Keratinocyte (primary cell): Measurements from ENCODE around the gene OCIAD2. TPM values are rescaled to one million over a fixed set of nuclear protein-coding genes. Genes with fewer than 3 reads are reported as not detected.

Experiments used
- DNase-seq: peaks from one replicate; pipeline ENCODE4 v3.0.0-alpha.2; 2011; ENCODE audit warnings: low read depth, missing footprints, low spot score
- FAIRE-seq: peaks from 2 replicates; lab custom pipeline; 2011; peaks lifted over from hg19 to GRCh38; lab: Jason Lieb, UNC
- H2AFZ ChIP-seq: 2 replicates; pipeline ENCODE4 v1.6.0; 2012; ENCODE audit warnings: low read length, control low read depth, inconsistent platforms; ENCODE audit not compliant: control insufficient read depth
- H3K27ac ChIP-seq: 2 replicates; pipeline ENCODE4 v1.5.1; 2011; ENCODE audit warnings: low read length; ENCODE audit not compliant: control insufficient read depth, insufficient read depth
- H3K27me3 ChIP-seq: 3 replicates; pipeline ENCODE4 v1.6.0; 2011; ENCODE audit warnings: low read length; ENCODE audit not compliant: control insufficient read depth, insufficient read depth; ENCODE audit errors: extremely low read depth
- H3K36me3 ChIP-seq, 2 experiments: 2 replicates in 1 of 2; 3 replicates in 1 of 2; pipeline ENCODE4 v1.5.1; 2011; ENCODE audit warnings: low read length in 2 of 2, mild to moderate bottlenecking in 1 of 2; ENCODE audit not compliant: control insufficient read depth in 2 of 2, insufficient read depth in 2 of 2; ENCODE audit errors: extremely low read depth in 1 of 2
- H3K4me1 ChIP-seq: 3 replicates; pipeline ENCODE4 v1.5.1; 2011; ENCODE audit warnings: low read length; ENCODE audit not compliant: control insufficient read depth, insufficient read depth; ENCODE audit errors: extremely low read depth
- H3K4me2 ChIP-seq: 3 replicates; pipeline ENCODE4 v1.6.0; 2011; ENCODE audit warnings: low read depth, low read length; ENCODE audit not compliant: control insufficient read depth, insufficient read depth; ENCODE audit errors: extremely low read depth
- H3K4me3 ChIP-seq, 3 experiments: fragments of 200-600 bp in 1 of 3; sonication (generic) in 1 of 3; 2 replicates in 2 of 3; 3 replicates in 1 of 3; pipeline ENCODE4 v1.5.1; 2011 to 2016; ENCODE audit warnings: low read length in 3 of 3, mild to moderate bottlenecking in 3 of 3, control low read depth in 2 of 3, inconsistent platforms in 1 of 3, low read depth in 1 of 3, mixed read lengths in 1 of 3, mixed run types in 1 of 3, moderate library complexity in 1 of 3; ENCODE audit not compliant: control insufficient read depth in 2 of 3, insufficient read depth in 2 of 3; ENCODE audit errors: extremely low read depth in 1 of 3
- H3K79me2 ChIP-seq: 2 replicates; pipeline ENCODE4 v1.6.0; 2012; ENCODE audit warnings: low read length; ENCODE audit not compliant: control insufficient read depth, insufficient read depth
- H3K9ac ChIP-seq: 3 replicates; pipeline ENCODE4 v1.6.0; 2011; ENCODE audit warnings: low read length; ENCODE audit not compliant: control insufficient read depth, insufficient read depth; ENCODE audit errors: extremely low read depth
- H3K9me1 ChIP-seq: 3 replicates; pipeline ENCODE4 v1.6.0; 2011; ENCODE audit warnings: low read length; ENCODE audit not compliant: control insufficient read depth, insufficient read depth; ENCODE audit errors: extremely low read depth
- H3K9me3 ChIP-seq: 2 replicates; pipeline ENCODE4 v1.5.1; 2012; ENCODE audit warnings: low read depth, low read length; ENCODE audit not compliant: control insufficient read depth
- H4K20me1 ChIP-seq: 3 replicates; pipeline ENCODE4 v1.6.0; 2011; ENCODE audit warnings: low read length; ENCODE audit not compliant: control insufficient read depth, insufficient read depth; ENCODE audit errors: extremely low read depth
- EZH2 ChIP-seq: IDR thresholded peaks from one replicate; pipeline ENCODE4 v1.6.1; 2012; ENCODE audit warnings: inconsistent platforms, mild to moderate bottlenecking, low read length, moderate library complexity
- dilution Hi-C: fragments of 300-500 bp; cut with MboI; formaldehyde crosslinking; loops from one replicate; pipeline ENCODE4 v1.7.0; 2020; ENCODE audit warnings: low sequenced_read_pairs; ENCODE audit not compliant: extremely low pct_ligation_motif_present
- polyA plus RNA-seq, 5 experiments: library from polyadenylated mRNA; depleted of rRNA in 3 of 5; stranded (reverse) in 3 of 5; stranded (forward) in 1 of 5; unstranded in 1 of 5; fragments of >200 nt; gene quantifications; 1 replicate in 1 of 5; 2 replicates in 3 of 5; 3 replicates in 1 of 5; pipeline versions ENCODE4 v1.2.1 to v1.2.3, GENCODE V29; 2011 to 2012; ENCODE audit warnings: missing spikeins in 2 of 5, low read depth in 1 of 5, low replicate concordance in 1 of 5
- TF ChIP-seq, protein P1 (sequence below), 3 experiments: IDR thresholded peaks in 1 of 3; conservative IDR thresholded peaks in 1 of 3; optimal IDR thresholded peaks in 1 of 3; 2 replicates in 2 of 3; 3 replicates in 1 of 3; pipeline versions ENCODE3 to v1.5.1; 2011; ENCODE audit warnings: low read length in 3 of 3, mild to moderate bottlenecking in 3 of 3, moderate library complexity in 2 of 3, control low read depth in 1 of 3, inconsistent platforms in 1 of 3; ENCODE audit not compliant: insufficient read depth in 2 of 3; ENCODE audit errors: extremely low read depth in 1 of 3

The OCIAD2 gene
- polyA plus RNA-seq, 1 donor (not counting 4 experiments of a cell fraction or from before 2014, with no cell fraction given): 407 TPM

DNA sequence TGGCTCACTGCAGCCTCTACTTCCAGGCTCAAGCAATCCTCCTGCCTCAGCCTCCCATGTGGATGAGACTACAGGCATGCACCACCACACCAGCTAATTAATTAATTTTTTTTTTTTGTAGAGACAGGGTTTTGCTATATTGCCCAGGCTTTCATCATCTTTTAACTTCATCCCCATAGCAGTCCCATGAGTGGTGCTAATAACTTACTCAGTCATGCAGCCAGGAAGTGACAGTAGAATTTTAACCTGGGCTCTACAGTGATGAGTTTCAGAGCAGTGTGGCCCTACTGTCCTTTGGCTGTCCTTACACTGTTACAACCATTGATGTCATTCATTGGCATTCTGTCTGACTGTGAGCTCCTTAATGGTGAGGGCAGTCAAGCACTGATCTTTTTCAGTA lies 3.9 kb upstream of the OCIAD2 start:
- no peaks in the 10 kb centered on the region for H3K9me3 ChIP-seq
- DNase-seq (no peak), FAIRE-seq (peak; percentile 36)
- H3K4me3 ChIP-seq: no peak overlapping the region
- H3K4me1 ChIP-seq: peaks cover 61% of the 10 kb centered on the region
- no peak overlapping the region for H3K9ac ChIP-seq
- no peaks in the 10 kb centered on the region for H3K27me3 ChIP-seq
- no peaks in the 10 kb centered on the region for H3K9me1 ChIP-seq
- no peaks in the 10 kb centered on the region for H3K36me3 ChIP-seq
- TF ChIP-seq EZH2: no peak
- TF ChIP-seq, protein P1, sequence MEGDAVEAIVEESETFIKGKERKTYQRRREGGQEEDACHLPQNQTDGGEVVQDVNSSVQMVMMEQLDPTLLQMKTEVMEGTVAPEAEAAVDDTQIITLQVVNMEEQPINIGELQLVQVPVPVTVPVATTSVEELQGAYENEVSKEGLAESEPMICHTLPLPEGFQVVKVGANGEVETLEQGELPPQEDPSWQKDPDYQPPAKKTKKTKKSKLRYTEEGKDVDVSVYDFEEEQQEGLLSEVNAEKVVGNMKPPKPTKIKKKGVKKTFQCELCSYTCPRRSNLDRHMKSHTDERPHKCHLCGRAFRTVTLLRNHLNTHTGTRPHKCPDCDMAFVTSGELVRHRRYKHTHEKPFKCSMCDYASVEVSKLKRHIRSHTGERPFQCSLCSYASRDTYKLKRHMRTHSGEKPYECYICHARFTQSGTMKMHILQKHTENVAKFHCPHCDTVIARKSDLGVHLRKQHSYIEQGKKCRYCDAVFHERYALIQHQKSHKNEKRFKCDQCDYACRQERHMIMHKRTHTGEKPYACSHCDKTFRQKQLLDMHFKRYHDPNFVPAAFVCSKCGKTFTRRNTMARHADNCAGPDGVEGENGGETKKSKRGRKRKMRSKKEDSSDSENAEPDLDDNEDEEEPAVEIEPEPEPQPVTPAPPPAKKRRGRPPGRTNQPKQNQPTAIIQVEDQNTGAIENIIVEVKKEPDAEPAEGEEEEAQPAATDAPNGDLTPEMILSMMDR (optimal IDR thresholded peaks at IDR 0.05 in 1 of 3, IDR thresholded peaks at IDR 0.05 in 1 of 3, conservative IDR thresholded peaks at IDR 0.05 in 1 of 3; ENCODE audit: extremely low read depth in 1 of 3, insufficient read depth in 2 of 3, low read length in 3 of 3): no peak
- H3K4me2 ChIP-seq: no peak overlapping the region
- no peak overlapping the region for H2AFZ ChIP-seq
- dilution Hi-C loops: no loop called here
- H4K20me1 ChIP-seq: no peaks in the 10 kb centered on the region
- H3K79me2 ChIP-seq: peaks cover 14% of the 10 kb centered on the region
- H3K27ac ChIP-seq: peak overlapping the region; percentile 72

DNA sequence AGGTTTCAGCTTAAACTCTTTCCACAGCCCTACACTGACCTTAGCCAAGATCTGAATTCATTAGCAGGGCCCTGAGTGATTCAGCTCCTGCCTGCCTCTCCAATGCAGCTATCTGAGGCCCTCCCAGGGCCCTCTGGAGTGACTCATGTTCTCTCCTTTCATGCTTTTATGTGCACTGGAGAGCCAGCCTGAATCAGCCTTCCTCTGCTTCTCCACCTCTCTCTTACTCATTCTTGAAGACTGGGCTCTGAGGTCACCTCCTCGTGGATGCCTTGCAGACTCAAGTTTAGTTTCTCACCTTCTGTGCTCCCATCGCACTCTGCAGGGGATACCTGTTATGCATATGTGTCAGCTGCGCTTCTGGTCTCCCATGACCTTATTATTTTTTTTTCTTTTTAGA lies 3.1 kb upstream of the OCIAD2 start:
- no peaks in the 10 kb centered on the region for H3K27me3 ChIP-seq
- H3K4me2 ChIP-seq: peak overlapping the region; percentile 19
- no peak overlapping the region for H3K9ac ChIP-seq
- no peaks in the 10 kb centered on the region for H3K9me3 ChIP-seq
- peak overlapping the region; percentile 63 for H3K27ac ChIP-seq
- dilution Hi-C loops: no loop called here
- peak; percentile 99 for FAIRE-seq
- peak; percentile 89 for DNase-seq
- peaks cover 0 to 4% of the 10 kb centered on the region in 2 experiments for H3K36me3 ChIP-seq
- H3K9me1 ChIP-seq: peaks cover 2% of the 10 kb centered on the region
- no peak overlapping the region for H3K4me3 ChIP-seq
- peaks cover 23% of the 10 kb centered on the region for H3K79me2 ChIP-seq
- no peaks in the 10 kb centered on the region for H4K20me1 ChIP-seq
- TF ChIP-seq, protein P1 (optimal IDR thresholded peaks at IDR 0.05 in 1 of 3, IDR thresholded peaks at IDR 0.05 in 1 of 3, conservative IDR thresholded peaks at IDR 0.05 in 1 of 3; ENCODE audit: extremely low read depth in 1 of 3, insufficient read depth in 2 of 3, low read length in 3 of 3): no peak
- no peak for TF ChIP-seq EZH2
- peaks cover 65% of the 10 kb centered on the region for H3K4me1 ChIP-seq
- H2AFZ ChIP-seq: no peak overlapping the region
